HepG2 (cell line): Measurements from ENCODE around the gene RNF222. TPM values are rescaled to one million over a fixed set of nuclear protein-coding genes. Genes with fewer than 3 reads are reported as not detected.

Experiments
- EP300 ChIP-seq, 3 experiments: sonication (generic) in 1 of 3; formaldehyde crosslinking in 1 of 3; IDR thresholded peaks; 2 replicates each; pipeline versions ENCODE4 v1.5.1 to v1.6.1; 2011 to 2020; ENCODE audit warnings: low read depth in 2 of 3, low read length in 2 of 3, borderline replicate concordance in 1 of 3, improper control_type of control experiment in 1 of 3, mild to moderate bottlenecking in 1 of 3, missing genetic modification reagents in 1 of 3, moderate library complexity in 1 of 3
- FOXC1 ChIP-seq: sonication (generic); formaldehyde crosslinking; IDR thresholded peaks from 2 replicates; pipeline ENCODE4 v1.8.0; 2022; ENCODE audit warnings: mild to moderate bottlenecking, missing genetic modification reagents, borderline replicate concordance
- GATA4 ChIP-seq: sonication (generic); IDR thresholded peaks from 2 replicates; pipeline ENCODE4 v1.6.1; 2016; ENCODE audit warnings: antibody characterized with exemption, low read depth, borderline replicate concordance
- MEIS1 ChIP-seq: sonication (generic); formaldehyde crosslinking; IDR thresholded peaks from 2 replicates; pipeline ENCODE4 v1.9.0; 2021; ENCODE audit warnings: mild to moderate bottlenecking, missing genetic modification reagents, moderate library complexity, borderline replicate concordance
- MEIS2 ChIP-seq: sonication (generic); formaldehyde crosslinking; IDR thresholded peaks from 2 replicates; pipeline ENCODE4 v1.9.0; 2021; ENCODE audit warnings: mild to moderate bottlenecking, missing genetic modification reagents
- NCOA1 ChIP-seq: sonication (generic); formaldehyde crosslinking; IDR thresholded peaks from 2 replicates; pipeline ENCODE4 v1.9.0; 2021; ENCODE audit warnings: missing genetic modification reagents
- NCOA2 ChIP-seq: sonication (generic); formaldehyde crosslinking; IDR thresholded peaks from 2 replicates; pipeline ENCODE4 v1.8.0; 2022; ENCODE audit warnings: inconsistent platforms
- NFKBIZ ChIP-seq: IDR thresholded peaks from 2 replicates; pipeline ENCODE4 v1.6.1; 2018; ENCODE audit warnings: missing genetic modification reagents, missing compliant biosample characterization
- NONO ChIP-seq, 2 experiments: fragments of 450-650 bp in 1 of 2; sonication (generic) in 1 of 2; formaldehyde crosslinking in 1 of 2; IDR thresholded peaks in 1 of 2; conservative IDR thresholded peaks in 1 of 2; 2 replicates each; pipeline versions ENCODE4 v1.6.1 to v1.8.0; 2017 to 2022; ENCODE audit warnings: mild to moderate bottlenecking in 1 of 2, missing genetic modification reagents in 1 of 2, moderate library complexity in 1 of 2
- PHF8 ChIP-seq: sonication (generic); formaldehyde crosslinking; IDR thresholded peaks from 2 replicates; pipeline ENCODE4 v1.5.0; 2020; ENCODE audit warnings: missing genetic modification reagents
- POLR2A ChIP-seq, 2 experiments: IDR thresholded peaks; 2 replicates each; pipeline ENCODE4 v1.6.1; 2011; ENCODE audit warnings: low read depth in 2 of 2, low read length in 2 of 2, mild to moderate bottlenecking in 1 of 2, moderate library complexity in 1 of 2; ENCODE audit not compliant: insufficient read depth in 1 of 2
- SMC3 ChIP-seq: IDR thresholded peaks from 2 replicates; pipeline ENCODE4 v1.6.1; 2011; ENCODE audit warnings: low read length, improper control_type of control experiment
- TARDBP ChIP-seq: sonication (generic); formaldehyde crosslinking; IDR thresholded peaks from 2 replicates; pipeline ENCODE4 v1.8.0; 2022; ENCODE audit warnings: mild to moderate bottlenecking, missing genetic modification reagents
- TBL1XR1 ChIP-seq: fragments of 150-350 bp; IDR thresholded peaks from 2 replicates; pipeline ENCODE4 v1.6.1; 2014; ENCODE audit warnings: borderline replicate concordance, low read length; ENCODE audit not compliant: partially characterized antibody
- TBX2 ChIP-seq: sonication (generic); formaldehyde crosslinking; IDR thresholded peaks from 2 replicates; pipeline ENCODE4 v1.5.0; 2020; ENCODE audit warnings: missing genetic modification reagents, mild to moderate bottlenecking, borderline replicate concordance
- TSC22D2 ChIP-seq: sonication (generic); formaldehyde crosslinking; IDR thresholded peaks from 2 replicates; pipeline ENCODE4 v1.5.1; 2020; ENCODE audit warnings: missing genetic modification reagents, mild to moderate bottlenecking, borderline replicate concordance
- ZBTB1 ChIP-seq: sonication (generic); formaldehyde crosslinking; IDR thresholded peaks from 2 replicates; pipeline ENCODE4 v1.4.0; 2020; ENCODE audit warnings: missing genetic modification reagents, borderline replicate concordance
- ZBTB20 ChIP-seq: sonication (generic); formaldehyde crosslinking; IDR thresholded peaks from 2 replicates; pipeline ENCODE4 v1.8.1; 2023; ENCODE audit warnings: missing genetic modification reagents, low read depth, mild to moderate bottlenecking, borderline replicate concordance
- ZFAT ChIP-seq: sonication (generic); formaldehyde crosslinking; conservative IDR thresholded peaks from 2 replicates; pipeline ENCODE4 v1.8.1; 2023; ENCODE audit warnings: missing genetic modification reagents, inconsistent platforms
- ZNF10 ChIP-seq: sonication (generic); formaldehyde crosslinking; IDR thresholded peaks from 2 replicates; pipeline ENCODE4 v1.4.0; 2020; ENCODE audit warnings: mild to moderate bottlenecking, low read depth, missing genetic modification reagents, borderline replicate concordance
- ZNF263 ChIP-seq: sonication (generic); formaldehyde crosslinking; IDR thresholded peaks from 2 replicates; pipeline ENCODE4 v1.4.0; 2020; ENCODE audit warnings: missing genetic modification reagents
- ZNF512B ChIP-seq: sonication (generic); formaldehyde crosslinking; IDR thresholded peaks from 2 replicates; pipeline ENCODE4 v1.5.1; 2020; ENCODE audit warnings: missing genetic modification reagents, mild to moderate bottlenecking, borderline replicate concordance
- ZNF746 ChIP-seq: sonication (generic); formaldehyde crosslinking; IDR thresholded peaks from 2 replicates; pipeline ENCODE4 v1.8.0; 2022; ENCODE audit warnings: mild to moderate bottlenecking, missing genetic modification reagents
- polyA plus RNA-seq, 8 experiments: library from polyadenylated mRNA; depleted of rRNA in 3 of 8; stranded (reverse) in 7 of 8; unstranded in 1 of 8; fragments of >200 nt; fragmentation: Illumina TruSeq in 4 of 8; extraction: Trizol in 4 of 8; gene quantifications; 2 replicates each; pipeline versions ENCODE4 v1.2.1 to v1.2.3, GENCODE V29; 2011 to 2016; ENCODE audit warnings: low read depth in 4 of 8, missing spikeins in 1 of 8, mixed read lengths in 1 of 8; ENCODE audit not compliant: insufficient read depth in 1 of 8
- total RNA-seq, 5 experiments: library from RNA; depleted of rRNA; stranded (reverse); fragments of >200 nt; fragmentation: Illumina TruSeq; extraction: Trizol; gene quantifications; 2 replicates each; pipeline ENCODE4 v1.2.3, GENCODE V29; 2016; ENCODE audit warnings: low read depth in 1 of 5
- TF ChIP-seq, protein P1 (sequence below): sonication (generic); formaldehyde crosslinking; conservative IDR thresholded peaks from 2 replicates; pipeline ENCODE4 v1.4.0; 2020; ENCODE audit warnings: missing genetic modification reagents
- TF ChIP-seq, protein P2 (sequence below): sonication (generic); formaldehyde crosslinking; IDR thresholded peaks from 2 replicates; pipeline ENCODE4 v1.8.1; 2023; ENCODE audit warnings: mild to moderate bottlenecking, missing genetic modification reagents, borderline replicate concordance

Gene RNF222
- total and polyA plus RNA-seq, 2 of the 13 experiments (the other 11 are each of a cell fraction or from before 2014, with no cell fraction given) = not detected

GRCh38 chr17:8420041-8420934, 22.7 kb upstream of the RNF222 start (continued):
- TF ChIP-seq ZNF512B (CRISPR knock-in tag) (no peak), NCOA2 (CRISPR knock-in tag) (peak; percentile 96), ZBTB1 (no peak), PHF8 (CRISPR knock-in tag) (peak; percentile 40; the same call in 1 of the 2 replicates), EP300 (IDR thresholded peaks at IDR 0.05; ENCODE audit: low read depth in 2 of 2, low read length in 2 of 2) (peak; percentile 71 to 95; a peak in 3 of 4 replicates), EP300 (CRISPR knock-in tag; IDR thresholded peaks at IDR 0.05; ENCODE audit: borderline replicate concordance) (peak; percentile 84), ZNF746 (peak; percentile 33; the same call in 1 of the 2 replicates), ZFAT (no peak), NFKBIZ (peak; percentile 79), MEIS1 (CRISPR knock-in tag) (peak; percentile 96; the same call in 1 of the 2 replicates), ZNF263 (CRISPR knock-in tag) (no peak), TARDBP (CRISPR knock-in tag) (peak; percentile 94), FOXC1 (CRISPR knock-in tag) (peak; percentile 62; the same call in 1 of the 2 replicates), ZBTB20 (CRISPR knock-in tag) (peak; percentile 86; the same call in 1 of the 2 replicates), SMC3 (peak; percentile 41; the same call in 1 of the 2 replicates), POLR2A (IDR thresholded peaks at IDR 0.05; ENCODE audit: insufficient read depth in 1 of 2, low read depth in 2 of 2, low read length in 2 of 2) (no peak), NCOA1 (CRISPR knock-in tag) (0 out of 2 replicates have a peak, but pooled peaks have one; percentile 40), TSC22D2 (peak; percentile 41; the same call in 1 of the 2 replicates), GATA4 (peak; percentile 62; the same call in 1 of the 2 replicates), MEIS2 (CRISPR knock-in tag) (peak; percentile 89), TBL1XR1 (peak; percentile 98), TBX2 (peak; percentile 87), ZNF10 (CRISPR knock-in tag) (no peak), NONO (IDR thresholded peaks at IDR 0.05) (no peak), NONO (CRISPR knock-in tag; conservative IDR thresholded peaks at IDR 0.05) (0 out of 2 replicates have a peak, but pooled peaks have one; percentile 84)
- TF ChIP-seq, protein P1, sequence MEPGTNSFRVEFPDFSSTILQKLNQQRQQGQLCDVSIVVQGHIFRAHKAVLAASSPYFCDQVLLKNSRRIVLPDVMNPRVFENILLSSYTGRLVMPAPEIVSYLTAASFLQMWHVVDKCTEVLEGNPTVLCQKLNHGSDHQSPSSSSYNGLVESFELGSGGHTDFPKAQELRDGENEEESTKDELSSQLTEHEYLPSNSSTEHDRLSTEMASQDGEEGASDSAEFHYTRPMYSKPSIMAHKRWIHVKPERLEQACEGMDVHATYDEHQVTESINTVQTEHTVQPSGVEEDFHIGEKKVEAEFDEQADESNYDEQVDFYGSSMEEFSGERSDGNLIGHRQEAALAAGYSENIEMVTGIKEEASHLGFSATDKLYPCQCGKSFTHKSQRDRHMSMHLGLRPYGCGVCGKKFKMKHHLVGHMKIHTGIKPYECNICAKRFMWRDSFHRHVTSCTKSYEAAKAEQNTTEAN (CRISPR knock-in tag) = peak; percentile 79; the same call in 1 of the 2 replicates
- TF ChIP-seq, protein P2, sequence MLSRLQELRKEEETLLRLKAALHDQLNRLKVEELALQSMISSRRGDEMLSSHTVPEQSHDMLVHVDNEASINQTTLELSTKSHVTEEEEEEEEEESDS (CRISPR knock-in tag) = 0 out of 2 replicates have a peak, but pooled peaks have one; percentile 55
